HUES6 (cell line): ENCODE measurements around the gene SLC22A23.
A peak's percentile ranks its signal among the peaks of the same experiment; 100 is the strongest.
"Not testable (repeated sequence)": the region's sequence is repeated elsewhere in the genome, so short reads cannot be mapped to it uniquely, and the experiment has no call there.

Source experiments
- H3K27ac ChIP-seq: 2 replicates; pipeline ENCODE4 v1.7.0; 2013; ENCODE audit warnings: low read depth, mild to moderate bottlenecking, low read length, inconsistent platforms
- H3K27me3 ChIP-seq: 2 replicates; pipeline ENCODE4 v1.6.1; 2013; ENCODE audit warnings: low read length; ENCODE audit not compliant: control insufficient read depth, insufficient read depth
- H3K36me3 ChIP-seq: 2 replicates; pipeline ENCODE4 v1.6.1; 2013; ENCODE audit warnings: low read length; ENCODE audit not compliant: control insufficient read depth, insufficient read depth
- H3K4me1 ChIP-seq: 2 replicates; pipeline ENCODE4 v1.6.1; 2013; ENCODE audit warnings: low read length; ENCODE audit not compliant: control insufficient read depth, insufficient read depth
- H3K4me3 ChIP-seq: 2 replicates; pipeline ENCODE4 v1.5.1; 2013; ENCODE audit warnings: low read depth, low read length
- H3K9ac ChIP-seq: one replicate; pipeline ENCODE4 v1.6.1; 2013; ENCODE audit warnings: mild to moderate bottlenecking, low read length
- H3K9me3 ChIP-seq: 2 replicates; pipeline ENCODE4 v1.6.1; 2013; ENCODE audit warnings: low read depth, low read length; ENCODE audit not compliant: control insufficient read depth, insufficient read depth

The SLC22A23 gene

GRCh38 chr6:3241745-3242144 lies 215.1 kb downstream of the SLC22A23 start:
- not testable (repeated sequence) for H3K27me3 ChIP-seq, H3K4me3 ChIP-seq, H3K9ac ChIP-seq, H3K36me3 ChIP-seq, H3K4me1 ChIP-seq, H3K27ac ChIP-seq, H3K9me3 ChIP-seq

DNA sequence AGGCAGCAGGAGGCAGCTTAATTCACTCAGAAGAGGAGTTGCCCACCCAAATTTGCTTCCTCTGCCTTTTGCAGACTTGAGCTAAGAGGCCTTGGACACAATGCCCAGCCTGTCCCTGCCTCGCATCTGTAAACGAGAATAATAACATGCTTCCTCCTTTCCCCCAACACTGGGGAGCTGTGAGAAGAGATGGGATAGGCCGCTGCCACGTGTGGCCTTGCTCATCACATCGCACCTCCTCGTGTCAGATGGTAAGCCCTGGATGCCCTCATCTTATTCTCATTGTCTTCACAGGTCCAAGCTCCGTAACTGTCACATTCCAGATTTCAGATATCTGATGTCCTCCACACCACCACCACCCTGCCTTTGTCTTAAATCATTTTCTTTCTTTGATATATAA lies 216.3 kb downstream of the SLC22A23 start:
- H3K27ac ChIP-seq, result no peak overlapping the region
- no peaks in the 10 kb centered on the region for H3K36me3 ChIP-seq
- no peak overlapping the region for H3K9ac ChIP-seq
- no peaks in the 10 kb centered on the region for H3K4me1 ChIP-seq
- no peak overlapping the region for H3K4me3 ChIP-seq
- H3K9me3 ChIP-seq, result no peaks in the 10 kb centered on the region
- no peaks in the 10 kb centered on the region for H3K27me3 ChIP-seq

- Histone ChIP-seq H3K9me3 (no peaks in the 10 kb centered on the region), H3K36me3 (no peaks in the 10 kb centered on the region), H3K4me1 (no peaks in the 10 kb centered on the region), H3K4me3 (no peak overlapping the region), H3K27ac (no peak overlapping the region), H3K9ac (no peak overlapping the region), H3K27me3 (no peaks in the 10 kb centered on the region)
Measured at GRCh38 chr6:3239110-3239830, 217.6 kb downstream of the SLC22A23 start.

DNA sequence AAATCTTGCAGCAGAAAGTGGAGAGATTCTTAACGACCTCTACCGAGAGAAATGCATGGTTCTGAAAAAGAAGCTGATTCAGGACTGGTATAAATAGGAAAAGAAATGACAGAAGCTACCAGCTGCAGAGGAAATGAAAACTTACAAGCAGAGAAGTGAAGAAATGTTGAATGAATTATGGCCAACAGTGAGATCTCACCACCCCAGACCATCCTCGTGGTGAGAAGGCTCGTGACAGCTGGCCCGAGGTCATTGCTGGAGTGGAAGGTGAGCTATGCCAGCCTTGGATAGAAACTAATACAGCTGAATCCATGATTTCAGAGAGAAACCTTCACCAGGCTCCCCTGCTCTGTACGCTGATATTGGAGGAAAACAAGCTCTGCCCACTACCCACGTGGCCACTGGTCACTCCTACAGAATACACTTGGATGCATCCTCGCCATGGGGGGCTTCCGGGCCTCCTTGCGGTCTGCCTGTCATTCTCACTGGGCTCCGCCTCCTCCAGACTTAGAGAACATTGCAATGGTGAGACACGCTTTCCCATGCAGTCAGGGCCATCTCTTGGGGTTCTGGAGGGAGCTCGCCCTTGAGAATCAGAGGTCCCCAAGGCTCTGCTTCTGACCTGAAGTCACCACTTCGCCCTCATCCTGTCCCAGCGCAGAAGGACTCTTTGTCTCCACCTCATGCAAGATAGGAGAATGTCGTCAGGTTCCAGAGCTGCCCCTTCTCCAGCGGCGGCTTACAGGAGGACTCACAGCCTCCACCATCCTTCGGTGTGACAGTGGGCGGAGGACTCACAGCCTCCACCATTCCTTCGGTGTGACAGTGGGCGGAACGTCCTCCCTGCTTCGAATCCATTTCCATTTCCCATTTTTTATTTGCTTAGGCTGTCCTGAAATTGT lies 218.8 kb downstream of the SLC22A23 start:
- Histone ChIP-seq H3K36me3 (no peaks in the 10 kb centered on the region), H3K9me3 (no peaks in the 10 kb centered on the region), H3K27ac (no peak overlapping the region), H3K4me1 (no peaks in the 10 kb centered on the region), H3K27me3 (peaks cover 3% of the 10 kb centered on the region; the same call in 1 of the 2 replicates), H3K9ac (no peak overlapping the region), H3K4me3 (no peak overlapping the region)

DNA sequence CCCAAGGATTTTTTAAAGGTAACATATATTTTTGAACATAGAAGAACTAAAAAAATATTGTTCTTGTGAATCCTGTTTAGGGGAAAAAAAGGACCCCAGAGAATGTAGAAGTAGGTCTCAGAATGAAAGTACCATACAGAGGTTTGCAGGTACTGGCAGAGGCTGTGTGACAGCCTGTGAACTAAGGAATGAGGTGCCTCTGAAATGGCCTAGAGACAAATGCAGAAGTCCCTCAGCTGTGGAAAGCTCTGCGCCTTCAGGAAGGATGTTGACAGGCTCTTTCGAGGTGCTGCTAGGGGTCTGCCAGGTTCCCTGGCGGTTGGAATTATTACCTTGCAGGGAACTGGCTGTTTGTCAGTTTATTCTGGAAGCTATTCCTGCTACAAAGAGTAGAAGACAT lies 220.8 kb downstream of the SLC22A23 start:
- Histone ChIP-seq H3K4me3 (no peak overlapping the region), H3K36me3 (no peaks in the 10 kb centered on the region), H3K4me1 (peaks cover 6% of the 10 kb centered on the region; the same call in 1 of the 2 replicates), H3K9ac (no peak overlapping the region), H3K27ac (no peak overlapping the region), H3K27me3 (peaks cover 13% of the 10 kb centered on the region), H3K9me3 (no peaks in the 10 kb centered on the region)

DNA sequence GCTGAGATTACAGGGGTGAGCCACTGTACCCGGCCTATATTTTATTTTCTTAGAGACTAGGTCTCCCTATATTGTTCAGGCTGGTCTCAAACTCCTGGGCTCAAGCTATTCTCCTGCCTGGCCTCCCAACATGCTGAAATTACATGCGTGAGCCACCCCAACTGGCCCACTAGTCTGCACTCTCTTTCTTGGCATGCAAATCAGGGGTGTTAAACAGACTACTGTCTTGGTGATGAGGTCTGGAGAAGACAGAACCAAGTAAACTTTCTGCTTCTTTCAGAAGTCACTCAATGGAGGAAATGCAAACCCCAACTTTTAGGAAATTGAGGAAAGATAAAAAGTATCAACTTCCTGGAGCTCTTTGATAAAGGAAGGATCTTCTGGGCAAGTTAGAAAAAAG lies 221.4 kb downstream of the SLC22A23 start:
- Histone ChIP-seq H3K4me3 (no peak overlapping the region), H3K4me1 (peaks cover 10% of the 10 kb centered on the region; the same call in 1 of the 2 replicates), H3K36me3 (no peaks in the 10 kb centered on the region), H3K9ac (no peak overlapping the region), H3K27me3 (peaks cover 18% of the 10 kb centered on the region), H3K27ac (no peak overlapping the region), H3K9me3 (no peaks in the 10 kb centered on the region)

GRCh38 chr6:3233904-3234303 lies 222.9 kb downstream of the SLC22A23 start:
- Histone ChIP-seq H3K27me3 (peaks cover 34% of the 10 kb centered on the region), H3K9me3 (no peaks in the 10 kb centered on the region), H3K36me3 (no peaks in the 10 kb centered on the region), H3K27ac (no peak overlapping the region), H3K4me3 (no peak overlapping the region), H3K4me1 (peaks cover 23% of the 10 kb centered on the region), H3K9ac (no peak overlapping the region)

DNA sequence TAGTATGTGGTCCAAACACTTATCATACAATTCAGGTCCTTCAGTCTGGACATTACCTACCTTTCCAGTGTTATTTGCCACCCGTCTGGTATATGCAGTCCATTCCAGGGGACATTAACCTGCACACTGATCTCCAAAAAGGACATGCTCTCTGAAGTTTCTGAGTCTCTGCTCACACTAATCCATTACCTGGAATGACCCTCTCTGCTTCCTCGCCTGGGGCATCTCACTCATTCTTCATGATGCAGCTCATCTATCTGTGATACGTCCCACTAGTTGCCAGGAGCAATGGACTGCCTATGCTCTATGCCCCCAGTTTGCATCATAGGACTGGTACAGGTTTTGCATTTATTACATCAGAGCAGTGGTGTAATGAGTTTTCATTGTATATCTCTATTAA lies 223.5 kb downstream of the SLC22A23 start:
- Histone ChIP-seq H3K27ac (no peak overlapping the region), H3K9me3 (no peaks in the 10 kb centered on the region), H3K4me1 (peaks cover 25% of the 10 kb centered on the region), H3K9ac (no peak overlapping the region), H3K4me3 (no peak overlapping the region), H3K27me3 (peaks cover 37% of the 10 kb centered on the region), H3K36me3 (no peaks in the 10 kb centered on the region)

DNA sequence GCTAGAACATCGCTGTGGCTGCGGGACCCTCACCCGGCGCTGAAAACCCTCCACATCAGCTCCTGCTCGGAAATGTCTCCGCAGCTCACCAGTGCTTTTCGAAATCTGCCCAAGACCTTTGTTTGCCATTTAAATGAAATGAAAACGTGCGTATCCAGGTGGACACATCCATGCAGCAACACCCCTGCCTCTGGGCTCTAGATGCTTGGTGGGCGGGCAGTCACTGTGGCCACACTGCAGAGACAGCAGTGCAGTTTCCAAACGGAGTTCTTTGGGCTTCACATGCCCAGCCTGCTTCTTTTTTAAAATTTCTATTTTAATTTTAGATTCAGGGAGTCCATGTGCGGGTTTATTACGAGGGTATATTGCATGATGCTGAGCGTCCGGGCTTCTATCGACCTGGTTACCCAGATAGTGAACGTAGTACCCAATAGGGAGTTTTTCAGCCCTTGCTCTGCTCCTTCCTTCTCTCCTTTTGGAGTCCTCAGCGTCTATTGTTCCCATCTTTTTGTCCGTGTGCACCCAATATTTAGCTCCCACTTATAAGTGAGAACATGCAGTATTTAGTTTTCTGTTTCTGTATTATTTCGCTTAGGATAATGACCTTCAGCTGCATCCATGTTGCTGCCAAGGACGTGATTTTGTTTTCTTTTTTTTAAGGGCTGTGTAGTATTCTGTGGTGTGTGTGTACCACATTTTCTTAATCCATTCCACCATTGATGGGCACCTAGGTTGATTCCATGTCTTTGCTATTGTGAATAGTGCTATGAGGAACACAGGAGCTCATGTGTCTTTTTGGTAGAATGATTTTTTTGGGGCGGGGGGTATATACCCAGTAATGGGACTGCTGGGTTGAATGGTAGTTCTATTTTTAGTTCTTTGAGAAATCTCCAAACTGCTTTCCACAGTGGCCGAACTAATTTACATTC lies 224.6 kb downstream of the SLC22A23 start:
- no peaks in the 10 kb centered on the region for H3K36me3 ChIP-seq
- H3K4me1 ChIP-seq, result peaks cover 25% of the 10 kb centered on the region
- H3K27me3 ChIP-seq, result peaks cover 37% of the 10 kb centered on the region
- peak overlapping the region; percentile 71 for H3K9ac ChIP-seq
- H3K4me3 ChIP-seq, result peak overlapping the region; percentile 99
- no peak overlapping the region; the same call in 1 of the 2 replicates for H3K27ac ChIP-seq
- no peaks in the 10 kb centered on the region for H3K9me3 ChIP-seq

DNA sequence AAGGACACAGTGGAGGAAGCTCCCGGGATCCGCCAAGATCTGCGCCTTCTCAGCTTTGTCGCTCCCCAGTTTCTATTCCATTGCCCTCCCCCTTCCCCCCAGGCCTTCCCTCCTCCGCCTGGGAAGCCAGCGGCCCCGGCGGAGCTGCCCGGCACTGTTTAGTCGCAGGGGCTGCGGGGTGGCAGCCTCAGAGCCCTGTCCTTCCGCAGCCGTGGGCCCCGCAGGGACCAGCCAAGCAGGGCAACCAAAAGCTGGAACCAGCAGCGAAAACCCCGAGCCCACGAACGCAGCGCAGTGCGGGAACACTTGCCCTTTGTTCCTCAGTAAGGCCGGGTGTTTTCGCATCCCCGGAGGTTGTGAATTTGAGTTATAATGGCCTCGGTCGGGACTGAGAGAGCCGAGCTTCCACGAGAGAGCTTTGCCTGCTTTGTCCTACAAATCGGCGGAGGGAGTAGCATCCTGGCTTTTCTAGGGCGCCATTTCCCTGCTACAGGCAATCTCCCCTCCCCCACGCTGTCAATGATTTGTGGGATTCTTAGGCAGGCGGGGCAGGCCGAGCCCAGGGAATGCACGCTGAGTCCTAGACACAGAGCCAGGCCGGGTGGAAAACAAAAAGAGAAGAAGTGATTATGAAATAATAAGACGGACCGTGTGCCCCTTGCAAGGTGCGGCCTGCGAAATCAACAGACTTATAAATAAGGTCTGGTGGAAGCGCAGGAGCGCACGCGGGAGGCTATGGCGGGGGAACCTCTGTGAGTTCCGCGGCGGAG lies 225.4 kb downstream of the SLC22A23 start:
- Histone ChIP-seq H3K9me3 (no peaks in the 10 kb centered on the region), H3K27me3 (peaks cover 37% of the 10 kb centered on the region), H3K36me3 (peaks cover 3% of the 10 kb centered on the region), H3K9ac (peak overlapping the region; percentile 71), H3K4me3 (peak overlapping the region; percentile 99), H3K4me1 (peaks cover 27% of the 10 kb centered on the region), H3K27ac (peak overlapping the region; percentile 62; the same call in 1 of the 2 replicates)
